Upper lobe of left lung (tissue), 6 donors: Measurements from ENCODE around the gene MYOZ2. TPM values are rescaled to one million over a fixed set of nuclear protein-coding genes. Genes with fewer than 3 reads are reported as not detected.

Experiments
- ATAC-seq, 2 donors: fragments of 200-7000 bp; cut with Tn5 transposase; one replicate each; pipeline ENCODE4 v1.9.1; 2022; ENCODE audit warnings: mild to moderate bottlenecking in 2 of 2, moderate library complexity in 2 of 2; ENCODE audit not compliant: low FRiP score in 2 of 2
- DNase-seq, 2 donors: peaks; one replicate each; pipeline ENCODE4 v3.0.0-alpha.2; 2019 to 2020
- H3K27ac ChIP-seq, 4 donors: fragments of 200-600 bp; sonication (generic); one replicate each; pipeline ENCODE4 v1.5.1; 2016 to 2019
- H3K27me3 ChIP-seq, 4 donors: fragments of 200-600 bp; sonication (generic); one replicate each; pipeline ENCODE4 v1.5.1; 2017 to 2019
- H3K36me3 ChIP-seq, 4 donors: fragments of 200-600 bp; sonication (generic); one replicate each; pipeline ENCODE4 v1.5.1; 2016 to 2019
- H3K4me1 ChIP-seq, 4 donors: fragments of 200-600 bp; sonication (generic); one replicate each; pipeline ENCODE4 v1.5.1; 2018 to 2019
- H3K4me3 ChIP-seq, 4 donors: fragments of 200-600 bp; sonication (generic); one replicate each; pipeline ENCODE4 v1.5.1; 2017 to 2019; ENCODE audit warnings: mild to moderate bottlenecking in 2 of 4, moderate library complexity in 1 of 4
- H3K9me3 ChIP-seq, 4 donors: fragments of 200-600 bp; sonication (generic); one replicate each; pipeline ENCODE4 v1.5.1; 2018 to 2019
- CTCF ChIP-seq, 6 experiments: fragments of 450-650 bp in 4 of 6; fragments of 200-600 bp in 2 of 6; sonication (generic) in 2 of 6; IDR thresholded peaks; one replicate each; pipeline ENCODE4 v1.5.1; 2016 to 2019; ENCODE audit warnings: antibody characterized with exemption in 6 of 6
- EP300 ChIP-seq, 4 donors: sonication (generic); formaldehyde crosslinking; IDR thresholded peaks; one replicate each; pipeline ENCODE4 v1.5.1; 2017; ENCODE audit warnings: antibody characterized with exemption in 4 of 4, control low read depth in 2 of 4
- POLR2A ChIP-seq, 4 donors: fragments of 450-650 bp; IDR thresholded peaks; one replicate each; pipeline ENCODE4 v1.5.1; 2016 to 2017; ENCODE audit warnings: antibody characterized with exemption in 4 of 4, mild to moderate bottlenecking in 2 of 4
- POLR2AphosphoS5 ChIP-seq, 2 donors: sonication (generic); formaldehyde crosslinking; IDR thresholded peaks; one replicate each; pipeline ENCODE4 v1.5.1; 2017; ENCODE audit warnings: antibody characterized with exemption in 2 of 2
- WGBS, 2 donors: methylation state at CpG; one replicate each; pipeline ENCODE4 v1.1.5; 2017 to 2018; 5-methylcytosine and 5-hydroxymethylcytosine counted together
- total RNA-seq, 6 donors: library from RNA; depleted of rRNA in 4 of 6; stranded (reverse); fragments of >200 nt in 4 of 6; gene quantifications; one replicate each; pipeline versions ENCODE4 v1.1.0 to v1.2.1, GENCODE V29; 2016 to 2021
- donor health status: DM: no; HTN: no; CAD: no; lungs with moderate emphysema.
- donor health status: DM: no; HTN: yes; CAD: no; lungs with severe emphysema.

Gene MYOZ2
- total RNA-seq, 6 donors from 2014 or later: 0.13 to 0.20 TPM; not detected in 4

GRCh38 chr4:119212964-119213606 is 77.5 kb downstream of the MYOZ2 start:
- H3K27me3 ChIP-seq: no peaks in the 10 kb centered on the region
- WGBS, 2 donors: 0 to 1% methylated on average over 6 to 24 of the region's 24 CpGs
- DNase-seq: peak; percentile 86 to 93
- peak; percentile 91 to 93 for ATAC-seq
- H3K36me3 ChIP-seq: peaks cover 0 to 12% (median 5%) of the 10 kb centered on the region in 4 donors
- peak; percentile 3 to 5 for TF ChIP-seq POLR2AphosphoS5 (IDR thresholded peaks at IDR 0.05)
- no peak for TF ChIP-seq POLR2A (IDR thresholded peaks at IDR 0.05)
- peak in 3 of 6 experiments; percentile 1 to 16 (median 5) for TF ChIP-seq CTCF (IDR thresholded peaks at IDR 0.05)
- no peak for TF ChIP-seq EP300 (IDR thresholded peaks at IDR 0.05)
- no peaks in the 10 kb centered on the region for H3K9me3 ChIP-seq
- H3K27ac ChIP-seq: peak overlapping the region; percentile 93 to 97 (median 95)
- H3K4me3 ChIP-seq: peak overlapping the region; percentile 61 to 81 (median 72)
- H3K4me1 ChIP-seq: peaks cover 0 to 16% (median 0%) of the 10 kb centered on the region in 4 donors

- WGBS, 2 donors: 94 to 96% methylated on average over 1 of the region's 1 CpG
Measured at GRCh38 chr4:119218093-119218492, 82.5 kb downstream of the MYOZ2 start.

DNA sequence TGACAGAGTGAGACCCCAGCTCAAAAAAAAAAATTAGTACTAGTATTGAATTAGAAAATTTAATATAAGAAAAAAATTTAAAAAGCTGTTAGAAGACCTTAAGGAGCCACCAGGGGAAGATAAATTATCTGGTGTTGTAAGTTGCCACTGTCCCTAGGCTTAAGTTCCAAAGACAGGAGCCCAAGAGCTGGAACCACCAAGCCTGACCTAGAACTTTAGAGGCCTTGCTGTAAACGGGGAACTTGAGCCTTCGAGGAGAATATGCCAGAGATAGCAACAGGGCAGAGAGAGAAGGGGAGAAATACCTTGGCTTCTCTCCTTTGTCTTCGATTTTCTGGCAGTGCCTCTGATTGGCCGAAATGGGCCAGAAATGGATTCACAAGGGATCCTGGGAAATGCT is 85.8 kb downstream of the MYOZ2 start:
- H3K36me3 ChIP-seq: peaks cover 0 to 52% (median 6%) of the 10 kb centered on the region in 4 donors
- no peaks in the 10 kb centered on the region for H3K27me3 ChIP-seq
- no peaks in the 10 kb centered on the region for H3K4me1 ChIP-seq
- H3K27ac ChIP-seq: no peak overlapping the region
- H3K9me3 ChIP-seq: no peaks in the 10 kb centered on the region
- TF ChIP-seq CTCF (IDR thresholded peaks at IDR 0.05): no peak
- no peak for TF ChIP-seq POLR2AphosphoS5 (IDR thresholded peaks at IDR 0.05)
- no peak for TF ChIP-seq POLR2A (IDR thresholded peaks at IDR 0.05)
- no peak for TF ChIP-seq EP300 (IDR thresholded peaks at IDR 0.05)
- 79 to 83% methylated on average over 4 of the region's 4 CpGs for WGBS, 2 donors
- ATAC-seq: no peak
- no peak overlapping the region for H3K4me3 ChIP-seq
- no peak for DNase-seq

More at GRCh38 chr4:119218093-119218492, 82.5 kb downstream of the MYOZ2 start:
- no peaks in the 10 kb centered on the region for H3K9me3 ChIP-seq
- peak overlapping the region in 3 of 4 donors; percentile 1 to 81 (median 17) for H3K4me3 ChIP-seq
- no peak overlapping the region for H3K27ac ChIP-seq
- H3K4me1 ChIP-seq: peaks cover 0 to 16% (median 0%) of the 10 kb centered on the region in 4 donors
- DNase-seq (no peak), ATAC-seq (no peak)
- peaks cover 0 to 45% (median 5%) of the 10 kb centered on the region in 4 donors for H3K36me3 ChIP-seq
- TF ChIP-seq CTCF (IDR thresholded peaks at IDR 0.05) (no peak), POLR2A (IDR thresholded peaks at IDR 0.05) (no peak), EP300 (IDR thresholded peaks at IDR 0.05) (no peak), POLR2AphosphoS5 (IDR thresholded peaks at IDR 0.05) (no peak)
- no peaks in the 10 kb centered on the region for H3K27me3 ChIP-seq

DNA sequence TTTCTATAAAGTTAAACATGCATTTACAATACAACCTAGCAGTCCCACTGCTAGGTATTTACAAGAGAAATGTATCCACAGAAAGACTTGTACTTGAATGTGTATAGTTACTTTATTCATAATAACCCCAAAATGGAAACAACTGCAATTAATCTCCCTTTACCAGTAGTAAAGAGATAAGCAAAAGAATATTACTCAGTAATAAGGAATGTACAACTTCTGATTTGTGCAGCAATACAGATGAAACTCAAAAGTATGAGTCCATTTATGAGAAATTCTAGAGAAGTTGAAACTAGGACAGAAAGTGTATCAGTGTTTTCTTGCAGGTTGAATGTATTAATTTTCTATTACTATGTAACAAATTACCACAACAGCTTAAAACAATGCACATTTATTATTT is 92.1 kb downstream of the MYOZ2 start:
- H3K27ac ChIP-seq: peak overlapping the region in 1 of 4 donors; percentile 46
- ATAC-seq: no peak
- H3K4me3 ChIP-seq: no peak overlapping the region
- TF ChIP-seq POLR2AphosphoS5 (IDR thresholded peaks at IDR 0.05) (no peak), POLR2A (IDR thresholded peaks at IDR 0.05) (no peak), EP300 (IDR thresholded peaks at IDR 0.05) (no peak), CTCF (IDR thresholded peaks at IDR 0.05) (no peak)
- peaks cover 0 to 7% (median 3%) of the 10 kb centered on the region in 4 donors for H3K36me3 ChIP-seq
- no peaks in the 10 kb centered on the region for H3K9me3 ChIP-seq
- no peaks in the 10 kb centered on the region for H3K27me3 ChIP-seq
- H3K4me1 ChIP-seq: peaks cover 0 to 11% (median 0%) of the 10 kb centered on the region in 4 donors
- DNase-seq: no peak
